GM18873 (cell line): ENCODE results near the gene CDH23.

Source experiments
- ATAC-seq: cut with Tn5 transposase; IDR thresholded peaks from one replicate; pipeline ENCODE4 v1.9.1; 2021; ENCODE audit warnings: mild to moderate bottlenecking, moderate library complexity, moderate number of reproducible peaks; ENCODE audit not compliant: unreplicated experiment, low FRiP score

The CDH23 gene

GRCh38 chr10:71478813-71479365, 82.2 kb downstream of the CDH23 start:
- ATAC-seq = no peak

GRCh38 chr10:71479831-71480230, 83.1 kb downstream of the CDH23 start:
- no peak for ATAC-seq

GRCh38 chr10:71480662-71481061, 83.9 kb downstream of the CDH23 start:
- ATAC-seq = no peak

- ATAC-seq = no peak
Observed at GRCh38 chr10:71481746-71482410, 85.2 kb downstream of the CDH23 start.

- ATAC-seq = no peak
Observed at GRCh38 chr10:71482620-71483019, 85.9 kb downstream of the CDH23 start.

- no peak for ATAC-seq
Observed at GRCh38 chr10:71483135-71483534, 86.4 kb downstream of the CDH23 start.

- no peak for ATAC-seq
Observed at GRCh38 chr10:71483885-71484751, 87.4 kb downstream of the CDH23 start.

GRCh38 chr10:71486484-71487114, 89.9 kb downstream of the CDH23 start:
- no peak for ATAC-seq

GRCh38 chr10:71487726-71488125, 91.0 kb downstream of the CDH23 start:
- ATAC-seq = no peak

GRCh38 chr10:71489077-71489476, 92.4 kb downstream of the CDH23 start:
- ATAC-seq = no peak

- no peak for ATAC-seq
Observed at GRCh38 chr10:71492872-71493271, 96.2 kb downstream of the CDH23 start.

GRCh38 chr10:71493741-71494140, 97.0 kb downstream of the CDH23 start:
- no peak for ATAC-seq

GRCh38 chr10:71494476-71494875, 97.8 kb downstream of the CDH23 start:
- ATAC-seq = no peak

GRCh38 chr10:71494980-71495381, 98.3 kb downstream of the CDH23 start:
- ATAC-seq = no peak

- ATAC-seq = no peak
Observed at GRCh38 chr10:71496927-71497762, 100.4 kb downstream of the CDH23 start.

- ATAC-seq = no peak
Observed at GRCh38 chr10:71497763-71498326, 101.1 kb downstream of the CDH23 start.

- no peak for ATAC-seq
Observed at GRCh38 chr10:71501402-71501801, 104.7 kb downstream of the CDH23 start.

GRCh38 chr10:71502190-71502589, 105.5 kb downstream of the CDH23 start:
- no peak for ATAC-seq

- ATAC-seq = no peak
Observed at GRCh38 chr10:71502851-71503250, 106.1 kb downstream of the CDH23 start.

- no peak for ATAC-seq
Observed at GRCh38 chr10:71504168-71504567, 107.4 kb downstream of the CDH23 start.
